Ishikawa (cell line): ENCODE measurements around the gene MAPK4.

ENCODE experiments used
- EGR1 ChIP-seq: IDR thresholded peaks from 2 replicates; pipeline ENCODE4 v1.6.1; 2012
- REST ChIP-seq: IDR thresholded peaks from 2 replicates; pipeline ENCODE4 v1.6.1; 2012; ENCODE audit warnings: low read depth, mild to moderate bottlenecking
- TEAD4 ChIP-seq: IDR thresholded peaks from 2 replicates; pipeline ENCODE4 v1.6.1; 2012

GRCh38 chr18:50707855-50708469 lies 148.1 kb downstream of the MAPK4 start:
- TF ChIP-seq EGR1 (no peak), TEAD4 (no peak), REST (no peak)
